ENCODE measurements around the gene NINJ2. TPM values are rescaled to one million over a fixed set of nuclear protein-coding genes. Genes with fewer than 3 reads are reported as not detected.

NINJ2 gene
- polyA plus RNA-seq, 2 of the 4 experiments (the other 2 are of a cell fraction), result 0.76 to 1.2 TPM

DNA sequence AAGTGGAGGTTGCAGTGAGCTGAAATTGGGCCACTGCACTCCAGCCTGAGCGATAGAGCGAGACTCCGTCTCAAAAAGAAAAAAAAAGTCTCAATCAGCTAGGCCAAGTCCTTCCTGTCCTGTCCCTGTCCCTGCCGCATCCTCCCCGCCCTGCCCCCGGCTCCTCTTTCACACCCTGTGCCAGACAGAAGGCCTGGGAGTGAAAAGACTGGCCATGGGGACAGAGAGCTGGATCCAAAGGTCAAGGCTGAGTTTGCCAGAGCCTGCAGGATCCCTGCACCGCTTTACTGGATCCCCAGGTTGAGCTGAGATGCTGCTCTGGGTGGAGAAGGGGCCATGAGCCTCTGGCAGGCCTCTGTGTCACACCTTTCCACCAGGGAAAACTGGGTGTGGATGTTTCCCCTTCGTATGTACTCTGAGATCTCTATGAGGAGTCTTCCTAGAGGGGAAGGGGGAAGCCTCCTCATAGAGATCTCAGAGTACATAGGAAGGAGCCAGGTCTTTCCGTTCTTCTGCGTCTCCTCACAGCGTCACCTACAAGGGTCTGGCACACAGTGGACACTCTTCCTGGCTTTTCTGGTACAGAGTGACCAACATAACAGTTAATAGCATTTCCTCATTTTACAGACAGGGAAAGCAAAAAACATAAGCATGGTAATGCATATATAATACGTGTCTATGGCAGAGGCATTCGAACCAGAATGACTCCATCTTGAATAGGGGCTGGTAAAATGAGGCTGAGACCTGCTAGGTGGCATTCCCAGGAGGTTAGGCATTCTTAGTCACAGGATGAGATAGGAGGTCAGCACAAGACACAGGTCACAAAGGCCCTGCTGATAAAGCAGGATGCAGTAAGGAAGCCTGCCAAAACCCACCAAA, 35.1 kb downstream of the NINJ2 start:
- H3K4me3 ChIP-seq, result no peak overlapping the region
- ChIA-PET CTCF (interaction anchor here (0.9 to 5.8 kb wide), 8 partner anchors 11 to 438 kb away, joined by 3 to 31 read pairs (median 5); no protein-coding TSS in a partner anchor), POLR2A (no interaction called here)
- ATAC-seq (no peak), DNase-seq (ENCODE audit: low read depth in 1 of 2, low spot score in 1 of 2) (no peak), FAIRE-seq (no peak)
- WGBS (ENCODE audit: missing lambda C conversion rate), result 88% methylated on average over 13 of the region's 13 CpGs
- H3K27ac ChIP-seq, result peak overlapping the region; percentile 78 to 97
- peaks cover 52% of the 10 kb centered on the region for H3K4me1 ChIP-seq
- no peaks in the 10 kb centered on the region for H3K9me3 ChIP-seq
- TF ChIP-seq, protein P1, sequence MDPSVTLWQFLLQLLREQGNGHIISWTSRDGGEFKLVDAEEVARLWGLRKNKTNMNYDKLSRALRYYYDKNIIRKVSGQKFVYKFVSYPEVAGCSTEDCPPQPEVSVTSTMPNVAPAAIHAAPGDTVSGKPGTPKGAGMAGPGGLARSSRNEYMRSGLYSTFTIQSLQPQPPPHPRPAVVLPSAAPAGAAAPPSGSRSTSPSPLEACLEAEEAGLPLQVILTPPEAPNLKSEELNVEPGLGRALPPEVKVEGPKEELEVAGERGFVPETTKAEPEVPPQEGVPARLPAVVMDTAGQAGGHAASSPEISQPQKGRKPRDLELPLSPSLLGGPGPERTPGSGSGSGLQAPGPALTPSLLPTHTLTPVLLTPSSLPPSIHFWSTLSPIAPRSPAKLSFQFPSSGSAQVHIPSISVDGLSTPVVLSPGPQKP (IDR thresholded peaks at IDR 0.05; ENCODE audit: low read depth, low read length), result no peak
- TF ChIP-seq FOXS1 (CRISPR knock-in tag; IDR thresholded peaks at IDR 0.05) (no peak), ESRRA (IDR thresholded peaks at IDR 0.05; ENCODE audit: borderline replicate concordance, low read length) (no peak), HEYL (CRISPR knock-in tag; IDR thresholded peaks at IDR 0.05) (0 out of 2 replicates have a peak, but pooled peaks have one; percentile 51)
- TF ChIP-seq, protein P2, sequence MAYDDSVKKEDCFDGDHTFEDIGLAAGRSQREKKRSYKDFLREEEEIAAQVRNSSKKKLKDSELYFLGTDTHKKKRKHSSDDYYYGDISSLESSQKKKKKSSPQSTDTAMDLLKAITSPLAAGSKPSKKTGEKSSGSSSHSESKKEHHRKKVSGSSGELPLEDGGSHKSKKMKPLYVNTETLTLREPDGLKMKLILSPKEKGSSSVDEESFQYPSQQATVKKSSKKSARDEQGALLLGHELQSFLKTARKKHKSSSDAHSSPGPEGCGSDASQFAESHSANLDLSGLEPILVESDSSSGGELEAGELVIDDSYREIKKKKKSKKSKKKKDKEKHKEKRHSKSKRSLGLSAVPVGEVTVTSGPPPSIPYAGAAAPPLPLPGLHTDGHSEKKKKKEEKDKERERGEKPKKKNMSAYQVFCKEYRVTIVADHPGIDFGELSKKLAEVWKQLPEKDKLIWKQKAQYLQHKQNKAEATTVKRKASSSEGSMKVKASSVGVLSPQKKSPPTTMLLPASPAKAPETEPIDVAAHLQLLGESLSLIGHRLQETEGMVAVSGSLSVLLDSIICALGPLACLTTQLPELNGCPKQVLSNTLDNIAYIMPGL (CRISPR knock-in tag; IDR thresholded peaks at IDR 0.05; ENCODE audit: borderline replicate concordance), result no peak
- H3K4me2 ChIP-seq, result peak overlapping the region; percentile 25; the same call in 1 of the 3 replicates

DNA sequence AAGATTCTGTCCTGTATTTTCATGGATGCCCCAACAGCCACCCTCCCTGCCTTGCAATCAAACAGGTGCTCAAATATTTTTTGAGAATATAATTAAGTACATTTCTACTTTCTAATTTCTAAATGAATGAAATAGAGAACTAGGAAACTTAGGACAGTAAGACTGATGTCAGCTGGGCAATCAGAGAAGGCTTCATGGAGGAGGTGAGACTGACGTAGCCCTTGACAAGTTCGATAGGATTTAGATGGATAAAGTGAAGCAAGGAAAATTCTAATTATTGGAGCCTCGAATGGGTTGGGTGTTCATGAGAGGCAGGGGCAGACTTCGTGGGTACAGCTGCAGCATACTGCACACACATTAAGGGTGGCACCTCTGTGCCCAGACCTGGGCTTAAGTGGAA, 36.0 kb downstream of the NINJ2 start:
- no peak for FAIRE-seq
- WGBS (ENCODE audit: missing lambda C conversion rate), result 85% methylated on average over 4 of the region's 4 CpGs
- H3K27ac ChIP-seq, result peak overlapping the region; percentile 78 to 97

DNA sequence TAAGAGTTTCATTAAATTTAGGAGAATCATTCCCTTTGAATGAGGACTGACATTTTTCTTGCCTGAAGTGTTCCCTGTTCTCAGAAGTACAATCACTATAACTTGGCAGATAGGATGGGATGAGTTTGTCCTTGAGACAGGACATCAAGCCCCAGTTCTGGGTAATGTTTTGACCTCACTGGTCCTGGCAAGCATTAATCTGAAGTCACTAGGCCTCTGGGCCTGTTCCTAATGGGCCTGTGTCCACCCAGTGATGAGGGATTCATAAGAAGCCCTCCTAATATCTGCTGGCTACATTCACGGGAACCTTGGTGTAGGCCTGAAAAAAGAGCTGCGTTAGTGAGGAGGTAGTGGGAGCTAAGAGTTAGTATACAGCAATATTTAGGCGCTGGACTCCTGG, 37.2 kb downstream of the NINJ2 start:
- CTCF ChIA-PET, result interaction anchor here (0.6 to 5.8 kb wide), 5 partner anchors 11 to 125 kb away, joined by 3 to 31 read pairs (median 4); no protein-coding TSS in a partner anchor
- H3K27ac ChIP-seq, result peak overlapping the region in 1 of 2 experiments; percentile 48; a peak in 4 of 6 replicates
- no peaks in the 10 kb centered on the region for H3K9me3 ChIP-seq
- H3K4me2 ChIP-seq, result no peak overlapping the region
- TF ChIP-seq HEYL (CRISPR knock-in tag; IDR thresholded peaks at IDR 0.05) (no peak), TFCP2L1 (CRISPR knock-in tag; IDR thresholded peaks at IDR 0.05) (no peak)
- POLR2A ChIA-PET, result no interaction called here
- H3K4me3 ChIP-seq, result no peak overlapping the region
- 93% methylated on average over 3 of the region's 3 CpGs for WGBS (ENCODE audit: missing lambda C conversion rate)
- DNase-seq (ENCODE audit: low read depth in 1 of 2, low spot score in 1 of 2) (no peak), ATAC-seq (no peak), FAIRE-seq (no peak)
- H3K4me1 ChIP-seq, result peaks cover 46% of the 10 kb centered on the region

More for the DNA sequence above, 36.0 kb downstream of the NINJ2 start:
- no peak overlapping the region for H3K4me2 ChIP-seq
- no peak for ATAC-seq
- ChIA-PET POLR2A (no interaction called here), CTCF (interaction anchor here (0.9 to 5.8 kb wide), 8 partner anchors 11 to 438 kb away, joined by 3 to 31 read pairs (median 5); no protein-coding TSS in a partner anchor)
- no peak for DNase-seq (ENCODE audit: low read depth in 1 of 2, low spot score in 1 of 2)
- TF ChIP-seq KDM1A (IDR thresholded peaks at IDR 0.05; ENCODE audit: low read depth) (no peak), ZFP36 (IDR thresholded peaks at IDR 0.05; ENCODE audit: borderline replicate concordance, partially characterized antibody) (peak; percentile 82)
- H3K9me3 ChIP-seq, result no peaks in the 10 kb centered on the region
- H3K4me3 ChIP-seq, result no peak overlapping the region
- peaks cover 55% of the 10 kb centered on the region for H3K4me1 ChIP-seq

DNA sequence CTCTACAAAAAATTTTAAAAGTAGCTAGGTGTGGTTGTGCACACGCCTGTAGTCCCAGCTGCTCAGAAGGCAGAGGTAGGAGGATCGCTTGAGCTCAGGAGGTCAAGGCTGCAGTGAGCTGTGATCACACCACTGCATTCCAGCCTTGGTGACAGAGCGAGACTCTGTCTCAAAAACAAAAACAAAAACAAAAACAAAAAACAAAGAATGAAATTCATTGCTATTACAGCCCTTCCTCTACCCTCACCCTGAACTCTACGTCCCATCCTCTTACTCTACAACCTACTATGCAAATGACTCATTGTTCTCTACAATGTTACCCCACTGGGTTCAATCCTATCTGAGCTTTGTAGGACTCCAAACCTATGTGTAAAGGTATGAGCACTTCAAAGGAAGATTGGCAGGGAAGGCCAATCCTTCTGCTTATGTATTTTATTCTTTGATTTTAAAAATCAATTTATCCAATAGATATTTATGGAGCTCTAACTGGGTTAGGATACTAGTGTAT, 39.3 kb downstream of the NINJ2 start:
- DNase-seq (ENCODE audit: low read depth in 1 of 2, low spot score in 1 of 2) (no peak), ATAC-seq (no peak), FAIRE-seq (no peak)
- Histone ChIP-seq H3K27ac (peak overlapping the region; percentile 33 to 78; a peak in 4 of 6 replicates), H3K4me2 (0 out of 3 replicates have a peak overlapping the region, but pooled peaks have one; percentile 26), H3K9me3 (no peaks in the 10 kb centered on the region), H3K4me1 (peaks cover 42% of the 10 kb centered on the region), H3K4me3 (no peak overlapping the region)
- ChIA-PET POLR2A (no interaction called here), CTCF (interaction anchor here (0.7 to 5.8 kb wide), 4 partner anchors 9 to 128 kb away, joined by 3 to 31 read pairs (median 4); no protein-coding TSS in a partner anchor)
- WGBS (ENCODE audit: missing lambda C conversion rate), result 90% methylated on average over 4 of the region's 4 CpGs
- TF ChIP-seq TFCP2L1 (CRISPR knock-in tag; IDR thresholded peaks at IDR 0.05) (no peak), JUN (IDR thresholded peaks at IDR 0.05) (no peak), NFE2L2 (conservative IDR thresholded peaks at IDR 0.05; ENCODE audit: low read length) (no peak), SREBF2 (IDR thresholded peaks at IDR 0.05) (no peak), HEYL (CRISPR knock-in tag; IDR thresholded peaks at IDR 0.05) (no peak), ZNF302 (CRISPR knock-in tag; IDR thresholded peaks at IDR 0.05) (no peak), POLR2AphosphoS2 (conservative IDR thresholded peaks at IDR 0.05; ENCODE audit: low read length) (no peak), RCOR1 (IDR thresholded peaks at IDR 0.05; ENCODE audit: low read depth, low read length) (no peak), PHF8 (IDR thresholded peaks at IDR 0.05; ENCODE audit: borderline replicate concordance, low read depth) (no peak), MAZ (IDR thresholded peaks at IDR 0.05; ENCODE audit: borderline replicate concordance, low read depth, low read length) (no peak), CBX2 (IDR thresholded peaks at IDR 0.05; ENCODE audit: borderline replicate concordance, low read depth) (no peak), HOXA7 (CRISPR knock-in tag; IDR thresholded peaks at IDR 0.05) (no peak), HOXB5 (CRISPR knock-in tag; IDR thresholded peaks at IDR 0.05) (no peak)
- TF ChIP-seq, protein P3, sequence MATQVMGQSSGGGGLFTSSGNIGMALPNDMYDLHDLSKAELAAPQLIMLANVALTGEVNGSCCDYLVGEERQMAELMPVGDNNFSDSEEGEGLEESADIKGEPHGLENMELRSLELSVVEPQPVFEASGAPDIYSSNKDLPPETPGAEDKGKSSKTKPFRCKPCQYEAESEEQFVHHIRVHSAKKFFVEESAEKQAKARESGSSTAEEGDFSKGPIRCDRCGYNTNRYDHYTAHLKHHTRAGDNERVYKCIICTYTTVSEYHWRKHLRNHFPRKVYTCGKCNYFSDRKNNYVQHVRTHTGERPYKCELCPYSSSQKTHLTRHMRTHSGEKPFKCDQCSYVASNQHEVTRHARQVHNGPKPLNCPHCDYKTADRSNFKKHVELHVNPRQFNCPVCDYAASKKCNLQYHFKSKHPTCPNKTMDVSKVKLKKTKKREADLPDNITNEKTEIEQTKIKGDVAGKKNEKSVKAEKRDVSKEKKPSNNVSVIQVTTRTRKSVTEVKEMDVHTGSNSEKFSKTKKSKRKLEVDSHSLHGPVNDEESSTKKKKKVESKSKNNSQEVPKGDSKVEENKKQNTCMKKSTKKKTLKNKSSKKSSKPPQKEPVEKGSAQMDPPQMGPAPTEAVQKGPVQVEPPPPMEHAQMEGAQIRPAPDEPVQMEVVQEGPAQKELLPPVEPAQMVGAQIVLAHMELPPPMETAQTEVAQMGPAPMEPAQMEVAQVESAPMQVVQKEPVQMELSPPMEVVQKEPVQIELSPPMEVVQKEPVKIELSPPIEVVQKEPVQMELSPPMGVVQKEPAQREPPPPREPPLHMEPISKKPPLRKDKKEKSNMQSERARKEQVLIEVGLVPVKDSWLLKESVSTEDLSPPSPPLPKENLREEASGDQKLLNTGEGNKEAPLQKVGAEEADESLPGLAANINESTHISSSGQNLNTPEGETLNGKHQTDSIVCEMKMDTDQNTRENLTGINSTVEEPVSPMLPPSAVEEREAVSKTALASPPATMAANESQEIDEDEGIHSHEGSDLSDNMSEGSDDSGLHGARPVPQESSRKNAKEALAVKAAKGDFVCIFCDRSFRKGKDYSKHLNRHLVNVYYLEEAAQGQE (IDR thresholded peaks at IDR 0.05), result no peak

All from A549 (cell line).